ENCODE data around the gene EXOC1L. TPM values are rescaled to one million over a fixed set of nuclear protein-coding genes. Genes with fewer than 3 reads are reported as not detected.

The EXOC1L gene
- total and polyA plus RNA-seq, 9 of the 15 experiments (the other 6 are each of a cell fraction or from before 2014, with no cell fraction given), result 0.38 to 3.9 (median 1.0) TPM; not detected in 1

DNA sequence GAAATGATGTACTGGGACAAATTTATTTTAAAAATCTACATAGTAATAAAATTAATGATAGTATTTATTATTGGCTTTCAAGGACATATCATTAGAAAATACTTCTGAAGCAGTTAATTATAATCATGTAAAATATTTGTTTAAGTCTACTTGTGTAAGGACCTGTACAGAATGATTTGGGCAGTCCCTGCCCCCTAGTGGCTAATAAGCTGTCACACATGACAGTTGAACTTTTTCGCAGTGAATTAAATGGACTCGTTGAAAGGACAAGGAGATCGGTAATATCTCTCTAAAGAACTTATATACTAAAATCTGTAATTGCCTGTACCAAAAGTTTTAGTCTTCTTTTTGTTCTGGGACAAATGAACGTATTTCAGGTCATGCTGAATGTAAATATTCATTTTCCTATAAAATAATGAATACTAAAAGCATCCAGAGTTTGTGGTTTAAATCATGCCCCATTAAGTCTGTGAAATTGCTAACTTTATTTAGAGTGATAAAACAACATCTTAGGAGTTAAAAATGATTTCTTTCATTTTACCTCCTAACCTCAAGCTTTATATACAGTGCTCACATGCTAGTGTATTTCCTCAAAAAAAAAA, 47.5 kb downstream of the EXOC1L start (continued):
- TF ChIP-seq ZNF146 (CRISPR knock-in tag; IDR thresholded peaks at IDR 0.05; ENCODE audit: unreplicated experiment) (no peak), HNRNPH1 (optimal IDR thresholded peaks at IDR 0.05; ENCODE audit: low read depth, low read length) (no peak), STAG1 (CRISPR knock-in tag; IDR thresholded peaks at IDR 0.05; ENCODE audit: borderline replicate concordance) (no peak), IFI16 (CRISPR knock-in tag; IDR thresholded peaks at IDR 0.05) (no peak), C11orf30 (IDR thresholded peaks at IDR 0.05; ENCODE audit: low read depth) (no peak), SETDB1 (IDR thresholded peaks at IDR 0.05; ENCODE audit: low read length) (no peak), WHSC1 (IDR thresholded peaks at IDR 0.05; ENCODE audit: low read length) (no peak), ZNF766 (CRISPR knock-in tag; conservative IDR thresholded peaks at IDR 0.05) (no peak), BRF1 (IDR thresholded peaks at IDR 0.05; ENCODE audit: borderline replicate concordance, extremely low read depth, insufficient read length) (no peak), ZNF175 (CRISPR knock-in tag; IDR thresholded peaks at IDR 0.05; ENCODE audit: low read depth) (no peak), CBX1 (IDR thresholded peaks at IDR 0.05; ENCODE audit: low read depth) (no peak), CREM (IDR thresholded peaks at IDR 0.05; ENCODE audit: low read depth) (0 out of 2 replicates have a peak, but pooled peaks have one; percentile 15), DACH1 (IDR thresholded peaks at IDR 0.05; ENCODE audit: partially characterized antibody) (peak; percentile 86), HLTF (IDR thresholded peaks at IDR 0.05) (no peak), ZBTB17 (CRISPR knock-in tag; IDR thresholded peaks at IDR 0.05) (no peak), HOXB6 (CRISPR knock-in tag; IDR thresholded peaks at IDR 0.05; ENCODE audit: borderline replicate concordance) (no peak), CTBP1 (IDR thresholded peaks at IDR 0.05; ENCODE audit: borderline replicate concordance) (no peak), EP400 (IDR thresholded peaks at IDR 0.05) (0 out of 2 replicates have a peak, but pooled peaks have one; percentile 15), FIP1L1 (IDR thresholded peaks at IDR 0.05; ENCODE audit: low read depth, low read length, poor library complexity, severe bottlenecking) (no peak)
- TF ChIP-seq, protein P1, sequence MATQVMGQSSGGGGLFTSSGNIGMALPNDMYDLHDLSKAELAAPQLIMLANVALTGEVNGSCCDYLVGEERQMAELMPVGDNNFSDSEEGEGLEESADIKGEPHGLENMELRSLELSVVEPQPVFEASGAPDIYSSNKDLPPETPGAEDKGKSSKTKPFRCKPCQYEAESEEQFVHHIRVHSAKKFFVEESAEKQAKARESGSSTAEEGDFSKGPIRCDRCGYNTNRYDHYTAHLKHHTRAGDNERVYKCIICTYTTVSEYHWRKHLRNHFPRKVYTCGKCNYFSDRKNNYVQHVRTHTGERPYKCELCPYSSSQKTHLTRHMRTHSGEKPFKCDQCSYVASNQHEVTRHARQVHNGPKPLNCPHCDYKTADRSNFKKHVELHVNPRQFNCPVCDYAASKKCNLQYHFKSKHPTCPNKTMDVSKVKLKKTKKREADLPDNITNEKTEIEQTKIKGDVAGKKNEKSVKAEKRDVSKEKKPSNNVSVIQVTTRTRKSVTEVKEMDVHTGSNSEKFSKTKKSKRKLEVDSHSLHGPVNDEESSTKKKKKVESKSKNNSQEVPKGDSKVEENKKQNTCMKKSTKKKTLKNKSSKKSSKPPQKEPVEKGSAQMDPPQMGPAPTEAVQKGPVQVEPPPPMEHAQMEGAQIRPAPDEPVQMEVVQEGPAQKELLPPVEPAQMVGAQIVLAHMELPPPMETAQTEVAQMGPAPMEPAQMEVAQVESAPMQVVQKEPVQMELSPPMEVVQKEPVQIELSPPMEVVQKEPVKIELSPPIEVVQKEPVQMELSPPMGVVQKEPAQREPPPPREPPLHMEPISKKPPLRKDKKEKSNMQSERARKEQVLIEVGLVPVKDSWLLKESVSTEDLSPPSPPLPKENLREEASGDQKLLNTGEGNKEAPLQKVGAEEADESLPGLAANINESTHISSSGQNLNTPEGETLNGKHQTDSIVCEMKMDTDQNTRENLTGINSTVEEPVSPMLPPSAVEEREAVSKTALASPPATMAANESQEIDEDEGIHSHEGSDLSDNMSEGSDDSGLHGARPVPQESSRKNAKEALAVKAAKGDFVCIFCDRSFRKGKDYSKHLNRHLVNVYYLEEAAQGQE (IDR thresholded peaks at IDR 0.05; ENCODE audit: borderline replicate concordance), result peak; percentile 45; the same call in 1 of the 2 replicates
- TF ChIP-seq, protein P1 (CRISPR knock-in tag; IDR thresholded peaks at IDR 0.05; ENCODE audit: low read depth), result no peak
- TF ChIP-seq, protein P2, sequence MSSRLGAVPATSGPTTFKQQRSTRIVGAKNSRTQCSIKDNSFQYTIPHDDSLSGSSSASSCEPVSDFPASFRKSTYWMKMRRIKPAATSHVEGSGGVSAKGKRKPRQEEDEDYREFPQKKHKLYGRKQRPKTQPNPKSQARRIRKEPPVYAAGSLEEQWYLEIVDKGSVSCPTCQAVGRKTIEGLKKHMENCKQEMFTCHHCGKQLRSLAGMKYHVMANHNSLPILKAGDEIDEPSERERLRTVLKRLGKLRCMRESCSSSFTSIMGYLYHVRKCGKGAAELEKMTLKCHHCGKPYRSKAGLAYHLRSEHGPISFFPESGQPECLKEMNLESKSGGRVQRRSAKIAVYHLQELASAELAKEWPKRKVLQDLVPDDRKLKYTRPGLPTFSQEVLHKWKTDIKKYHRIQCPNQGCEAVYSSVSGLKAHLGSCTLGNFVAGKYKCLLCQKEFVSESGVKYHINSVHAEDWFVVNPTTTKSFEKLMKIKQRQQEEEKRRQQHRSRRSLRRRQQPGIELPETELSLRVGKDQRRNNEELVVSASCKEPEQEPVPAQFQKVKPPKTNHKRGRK (tag; IDR thresholded peaks at IDR 0.05), result 0 out of 2 replicates have a peak, but pooled peaks have one; percentile 4
